Osteoblast (primary cell): Measurements from ENCODE around the gene PARD3B. TPM values are rescaled to one million over a fixed set of nuclear protein-coding genes. Genes with fewer than 3 reads are reported as not detected.

ENCODE experiments used
- DNase-seq: peaks from one replicate; pipeline ENCODE4 v3.0.0; 2011; ENCODE audit warnings: low spot score, mixed read lengths; ENCODE audit not compliant: insufficient read length; ENCODE audit errors: missing footprints
- H2AFZ ChIP-seq: 2 replicates; pipeline ENCODE4 v1.6.0; 2011; ENCODE audit warnings: mild to moderate bottlenecking, low read length
- H3K27ac ChIP-seq: 2 replicates; pipeline ENCODE4 v1.5.1; 2011; ENCODE audit warnings: mild to moderate bottlenecking, low read depth, low read length, moderate library complexity
- H3K27me3 ChIP-seq: 2 replicates; pipeline ENCODE4 v1.6.0; 2012; ENCODE audit warnings: mild to moderate bottlenecking, control low read depth, inconsistent platforms, low read length, moderate library complexity; ENCODE audit not compliant: insufficient read depth
- H3K36me3 ChIP-seq: 2 replicates; pipeline ENCODE4 v1.5.1; 2011; ENCODE audit warnings: mild to moderate bottlenecking, low read length, control low read depth, moderate library complexity; ENCODE audit not compliant: insufficient read depth
- H3K4me1 ChIP-seq: 2 replicates; pipeline ENCODE4 v1.5.1; 2011; ENCODE audit warnings: mild to moderate bottlenecking, low read length, control low read depth, moderate library complexity; ENCODE audit not compliant: insufficient read depth
- H3K4me2 ChIP-seq: 2 replicates; pipeline ENCODE4 v1.6.0; 2011; ENCODE audit warnings: mild to moderate bottlenecking, low read length; ENCODE audit not compliant: insufficient read depth
- H3K4me3 ChIP-seq: fragments of 200-600 bp; sonication (generic); 3 replicates; pipeline ENCODE4 v1.5.1; 2012; ENCODE audit warnings: mild to moderate bottlenecking, low read length, inconsistent platforms; ENCODE audit not compliant: insufficient read depth
- H3K79me2 ChIP-seq: 2 replicates; pipeline ENCODE4 v1.6.0; 2012; ENCODE audit warnings: mild to moderate bottlenecking, low read length, control low read depth, inconsistent platforms; ENCODE audit not compliant: insufficient read depth
- H3K9me3 ChIP-seq: 2 replicates; pipeline ENCODE4 v1.5.1; 2011; ENCODE audit warnings: low read depth, low read length, control low read depth
- H4K20me1 ChIP-seq: 2 replicates; pipeline ENCODE4 v1.6.0; 2012; ENCODE audit warnings: mild to moderate bottlenecking, low read length, control low read depth; ENCODE audit not compliant: insufficient read depth
- total RNA-seq: library from RNA; depleted of rRNA; stranded (reverse); fragments of >200 nt; gene quantifications from 2 replicates; pipeline ENCODE4 v1.2.3, GENCODE V29; 2012
- TF ChIP-seq, protein P1 (sequence below): IDR thresholded peaks from 2 replicates; pipeline ENCODE4 v1.5.1; 2011; ENCODE audit warnings: mild to moderate bottlenecking, low read depth, low read length, moderate library complexity; ENCODE audit errors: extremely low read depth

Gene PARD3B
- total RNA-seq, 1 donor: 22.4 TPM

GRCh38 chr2:205642599-205643356 is 1097.5 kb downstream of the PARD3B start:
- Histone ChIP-seq H3K4me3 (no peak overlapping the region), H3K4me1 (peaks cover 4% of the 10 kb centered on the region), H3K27ac (no peak overlapping the region), H2AFZ (no peak overlapping the region), H3K27me3 (no peaks in the 10 kb centered on the region), H4K20me1 (no peaks in the 10 kb centered on the region), H3K36me3 (no peaks in the 10 kb centered on the region), H3K9me3 (no peaks in the 10 kb centered on the region), H3K4me2 (no peak overlapping the region), H3K79me2 (no peaks in the 10 kb centered on the region)
- TF ChIP-seq, protein P1, sequence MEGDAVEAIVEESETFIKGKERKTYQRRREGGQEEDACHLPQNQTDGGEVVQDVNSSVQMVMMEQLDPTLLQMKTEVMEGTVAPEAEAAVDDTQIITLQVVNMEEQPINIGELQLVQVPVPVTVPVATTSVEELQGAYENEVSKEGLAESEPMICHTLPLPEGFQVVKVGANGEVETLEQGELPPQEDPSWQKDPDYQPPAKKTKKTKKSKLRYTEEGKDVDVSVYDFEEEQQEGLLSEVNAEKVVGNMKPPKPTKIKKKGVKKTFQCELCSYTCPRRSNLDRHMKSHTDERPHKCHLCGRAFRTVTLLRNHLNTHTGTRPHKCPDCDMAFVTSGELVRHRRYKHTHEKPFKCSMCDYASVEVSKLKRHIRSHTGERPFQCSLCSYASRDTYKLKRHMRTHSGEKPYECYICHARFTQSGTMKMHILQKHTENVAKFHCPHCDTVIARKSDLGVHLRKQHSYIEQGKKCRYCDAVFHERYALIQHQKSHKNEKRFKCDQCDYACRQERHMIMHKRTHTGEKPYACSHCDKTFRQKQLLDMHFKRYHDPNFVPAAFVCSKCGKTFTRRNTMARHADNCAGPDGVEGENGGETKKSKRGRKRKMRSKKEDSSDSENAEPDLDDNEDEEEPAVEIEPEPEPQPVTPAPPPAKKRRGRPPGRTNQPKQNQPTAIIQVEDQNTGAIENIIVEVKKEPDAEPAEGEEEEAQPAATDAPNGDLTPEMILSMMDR: no peak
- DNase-seq: no peak

DNA sequence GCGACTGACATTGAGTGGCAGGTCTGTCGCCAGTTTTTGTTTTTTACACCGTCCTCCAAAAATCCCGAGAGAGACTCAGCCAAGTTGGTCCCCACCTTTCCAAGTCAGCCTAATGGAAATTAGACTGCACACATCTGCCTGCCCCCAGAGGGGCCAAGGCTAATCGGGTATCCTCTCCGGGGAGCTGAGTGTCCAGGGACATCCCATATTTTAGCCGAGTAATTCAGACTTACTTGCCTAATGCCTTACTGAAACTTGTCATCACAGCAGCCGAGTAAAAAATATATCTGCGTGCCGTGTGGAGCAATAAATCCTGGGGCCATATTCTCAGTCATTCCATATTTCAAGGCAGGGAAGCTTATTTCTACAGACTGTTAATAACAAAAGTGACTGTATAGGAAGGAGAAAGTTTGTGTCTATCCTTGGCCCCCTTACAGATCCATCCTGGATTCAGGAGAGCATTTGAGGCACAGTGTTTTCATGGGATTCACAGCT is 1098.2 kb downstream of the PARD3B start:
- H3K27me3 ChIP-seq: no peaks in the 10 kb centered on the region

GRCh38 chr2:205644018-205644417 is 1098.7 kb downstream of the PARD3B start:
- Histone ChIP-seq H3K4me1 (peaks cover 4% of the 10 kb centered on the region), H3K4me3 (no peak overlapping the region), H3K27ac (no peak overlapping the region), H3K4me2 (peak overlapping the region; percentile 12), H3K79me2 (no peaks in the 10 kb centered on the region), H4K20me1 (no peaks in the 10 kb centered on the region), H3K27me3 (no peaks in the 10 kb centered on the region), H3K9me3 (no peaks in the 10 kb centered on the region), H2AFZ (no peak overlapping the region), H3K36me3 (no peaks in the 10 kb centered on the region)
- TF ChIP-seq, protein P1: no peak
- DNase-seq: no peak

More for the DNA sequence above, 1098.2 kb downstream of the PARD3B start:
- Histone ChIP-seq H3K4me1 (peaks cover 4% of the 10 kb centered on the region), H3K9me3 (no peaks in the 10 kb centered on the region), H3K79me2 (no peaks in the 10 kb centered on the region), H2AFZ (no peak overlapping the region), H3K27ac (no peak overlapping the region), H4K20me1 (no peaks in the 10 kb centered on the region), H3K4me2 (no peak overlapping the region), H3K4me3 (no peak overlapping the region), H3K36me3 (no peaks in the 10 kb centered on the region)
- TF ChIP-seq, protein P1: no peak
- DNase-seq: no peak

DNA sequence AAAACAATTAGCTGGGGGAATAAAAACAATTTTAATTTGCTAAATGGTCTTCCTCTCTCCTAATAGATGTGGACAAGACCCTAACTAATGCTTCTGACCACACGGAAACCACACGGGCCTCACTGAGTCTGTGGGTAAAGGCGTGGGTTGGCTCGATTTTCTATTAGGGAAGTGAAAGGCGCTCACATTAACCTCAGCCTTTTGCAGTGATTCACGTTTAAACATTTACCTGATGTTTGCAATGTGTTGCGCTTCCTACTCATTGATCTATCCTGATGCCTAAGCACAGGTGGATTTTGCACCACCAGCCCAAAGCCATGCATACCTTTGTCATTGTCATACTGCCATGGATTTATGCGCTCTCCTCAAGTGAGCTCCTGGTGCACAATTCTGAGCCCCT is 1101.4 kb downstream of the PARD3B start:
- Histone ChIP-seq H3K36me3 (no peaks in the 10 kb centered on the region), H3K4me3 (no peak overlapping the region), H3K27me3 (no peaks in the 10 kb centered on the region), H3K4me1 (peaks cover 8% of the 10 kb centered on the region), H3K79me2 (no peaks in the 10 kb centered on the region), H3K27ac (no peak overlapping the region), H4K20me1 (no peaks in the 10 kb centered on the region), H2AFZ (no peak overlapping the region), H3K9me3 (no peaks in the 10 kb centered on the region), H3K4me2 (no peak overlapping the region)
- TF ChIP-seq, protein P1: no peak
- DNase-seq: no peak
